NCI-H1417 (cell line): ENCODE measurements around the gene ODAD2.
A peak's percentile ranks its signal among the peaks of the same experiment; 100 is the strongest.
"Not testable (repeated sequence)": the region's sequence is repeated elsewhere in the genome, so short reads cannot be mapped to it uniquely, and the experiment has no call there.

Experiments
- DNase-seq, 3 experiments: peaks; one replicate each; lab custom pipeline; 2025; lab: John Stamatoyannopoulos, UW

Gene ODAD2

GRCh38 chr10:27969931-27970330, 28.9 kb downstream of the ODAD2 start:
- not testable (repeated sequence) for DNase-seq

GRCh38 chr10:27959093-27959715, 39.7 kb downstream of the ODAD2 start:
- DNase-seq = no peak

- DNase-seq = not testable (repeated sequence)
These were observed 40.5 kb downstream of the ODAD2 start for GRCh38 chr10:27958383-27958782.

GRCh38 chr10:27950242-27950564, 48.7 kb downstream of the ODAD2 start:
- no peak for DNase-seq

GRCh38 chr10:27949528-27950241, 49.2 kb downstream of the ODAD2 start:
- DNase-seq = no peak

- no peak for DNase-seq
These were observed 50.7 kb downstream of the ODAD2 start for GRCh38 chr10:27948186-27948585.

GRCh38 chr10:27947540-27947939, 51.3 kb downstream of the ODAD2 start:
- DNase-seq = no peak

GRCh38 chr10:27944005-27944404, 54.9 kb downstream of the ODAD2 start:
- DNase-seq = no peak

- DNase-seq = no peak
These were observed 84.0 kb downstream of the ODAD2 start for GRCh38 chr10:27914888-27915287.

- DNase-seq = no peak
These were observed 86.6 kb downstream of the ODAD2 start for GRCh38 chr10:27912231-27912630.

GRCh38 chr10:27911539-27911938, 87.3 kb downstream of the ODAD2 start:
- no peak for DNase-seq

GRCh38 chr10:27911011-27911410, 87.9 kb downstream of the ODAD2 start:
- no peak for DNase-seq

- DNase-seq = peak in 2 of 3 experiments; percentile 10 to 83
These were observed 90.6 kb downstream of the ODAD2 start for GRCh38 chr10:27908231-27908630.

GRCh38 chr10:27899485-27899884, 99.4 kb downstream of the ODAD2 start:
- peak in 1 of 3 experiments; percentile 15 for DNase-seq

GRCh38 chr10:27899058-27899457, 99.8 kb downstream of the ODAD2 start:
- DNase-seq = no peak

GRCh38 chr10:27893358-27893954, 105.4 kb downstream of the ODAD2 start:
- no peak for DNase-seq

GRCh38 chr10:27890971-27891370, 107.9 kb downstream of the ODAD2 start:
- no peak for DNase-seq

- no peak for DNase-seq
These were observed 109.4 kb downstream of the ODAD2 start for GRCh38 chr10:27889518-27889917.

- DNase-seq = no peak
These were observed 114.7 kb downstream of the ODAD2 start for GRCh38 chr10:27884185-27884641.

- no peak for DNase-seq
These were observed 120.6 kb downstream of the ODAD2 start for GRCh38 chr10:27878281-27878680.

- DNase-seq = no peak
These were observed 133.7 kb downstream of the ODAD2 start for GRCh38 chr10:27865221-27865635.

GRCh38 chr10:27861781-27862180, 137.1 kb downstream of the ODAD2 start:
- DNase-seq = no peak

GRCh38 chr10:27857616-27858015, 141.3 kb downstream of the ODAD2 start:
- peak in 2 of 3 experiments; percentile 50 to 92 for DNase-seq
